ENCODE measurements around the gene LAMP2.

Gene LAMP2

GRCh38 chrX:120459309-120459708 lies 9.8 kb downstream of the LAMP2 start:
- no peak for DNase-seq
- intact Hi-C loops (cut with DNase I) = loop anchor here (10.0 kb wide), 3 partner anchors 95 to 205 kb away; partner anchors contain the start of genes ATP1B4, TMEM255A and ZBTB33

GRCh38 chrX:120457766-120458180 lies 11.3 kb downstream of the LAMP2 start:
- intact Hi-C loops (cut with DNase I) = loop anchor here (10.0 kb wide), 3 partner anchors 93 to 203 kb away; partner anchors contain the start of genes ATP1B4, TMEM255A and ZBTB33
- no peak for DNase-seq

GRCh38 chrX:120456973-120457372 lies 12.1 kb downstream of the LAMP2 start:
- DNase-seq = no peak

GRCh38 chrX:120453985-120454384 lies 15.1 kb downstream of the LAMP2 start:
- intact Hi-C loops (cut with DNase I) = loop anchor here (10.0 kb wide), 3 partner anchors 89 to 199 kb away; partner anchors contain the start of genes ATP1B4, TMEM255A and ZBTB33
- DNase-seq = no peak

More at GRCh38 chrX:120456973-120457372, 12.1 kb downstream of the LAMP2 start:
- intact Hi-C loops (cut with DNase I) = loop anchor here (10.0 kb wide), 3 partner anchors 92 to 202 kb away; partner anchors contain the start of genes ATP1B4, TMEM255A and ZBTB33

GRCh38 chrX:120452131-120452530 lies 17.0 kb downstream of the LAMP2 start:
- intact Hi-C loops (cut with DNase I) = loop anchor here (10.0 kb wide), 3 partner anchors 87 to 197 kb away; partner anchors contain the start of genes ATP1B4, TMEM255A and ZBTB33
- peak in 1 of 10 donors; percentile 9 for DNase-seq

GRCh38 chrX:120450163-120450562 lies 18.9 kb downstream of the LAMP2 start:
- intact Hi-C loops (cut with DNase I) = loop anchor here (10.0 kb wide), 3 partner anchors 85 to 195 kb away; partner anchors contain the start of genes ATP1B4, TMEM255A and ZBTB33
- no peak for DNase-seq

- intact Hi-C loops (cut with DNase I) = no loop called here
- DNase-seq = no peak
Measured at GRCh38 chrX:120446498-120446897, 22.6 kb downstream of the LAMP2 start.

GRCh38 chrX:120439921-120440320 lies 29.2 kb downstream of the LAMP2 start:
- intact Hi-C loops (cut with DNase I) = no loop called here
- no peak for DNase-seq

GRCh38 chrX:120429776-120430540 lies 39.1 kb downstream of the LAMP2 start:
- no peak for DNase-seq
- intact Hi-C loops (cut with DNase I) = no loop called here

- no peak for DNase-seq
- intact Hi-C loops (cut with DNase I) = no loop called here
Measured at GRCh38 chrX:120428309-120428708, 40.8 kb downstream of the LAMP2 start.

- no peak for DNase-seq
- intact Hi-C loops (cut with DNase I) = no loop called here
Measured at GRCh38 chrX:120426599-120426998, 42.5 kb downstream of the LAMP2 start.

GRCh38 chrX:120419463-120419862 lies 49.6 kb downstream of the LAMP2 start:
- no peak for DNase-seq
- intact Hi-C loops (cut with DNase I) = no loop called here

GRCh38 chrX:120408168-120408567 lies 60.9 kb downstream of the LAMP2 start:
- intact Hi-C loops (cut with DNase I) = no loop called here
- DNase-seq = no peak

GRCh38 chrX:120406638-120407037 lies 62.5 kb downstream of the LAMP2 start:
- intact Hi-C loops (cut with DNase I) = no loop called here
- DNase-seq = no peak

- no peak for DNase-seq
- intact Hi-C loops (cut with DNase I) = no loop called here
Measured at GRCh38 chrX:120402369-120402768, 66.7 kb downstream of the LAMP2 start.

- intact Hi-C loops (cut with DNase I) = no loop called here
- no peak for DNase-seq
Measured at GRCh38 chrX:120401301-120401700, 67.8 kb downstream of the LAMP2 start.

- intact Hi-C loops (cut with DNase I) = no loop called here
- no peak for DNase-seq
Measured at GRCh38 chrX:120380699-120381098, 88.4 kb downstream of the LAMP2 start.

GRCh38 chrX:120379937-120380681 lies 89.0 kb downstream of the LAMP2 start:
- no peak for DNase-seq
- intact Hi-C loops (cut with DNase I) = no loop called here

GRCh38 chrX:120378570-120378969 lies 90.5 kb downstream of the LAMP2 start:
- no peak for DNase-seq
- intact Hi-C loops (cut with DNase I) = no loop called here

All from posterior cingulate gyrus (tissue), 11 donors.